GM12878 (cell line): ENCODE data around the gene SPAG9. TPM values are rescaled to one million over a fixed set of nuclear protein-coding genes. Genes with fewer than 3 reads are reported as not detected.

ENCODE experiments used
- ATAC-seq: fragments of 200-7000 bp; cut with Tn5 transposase; 3 replicates; pipeline ENCODE4 v1.9.1; 2020; ENCODE audit warnings: mild to moderate bottlenecking, moderate library complexity
- BruUV-seq: library from RNA; stranded (reverse); fragments of 400-500 nt; replicated peaks from 2 replicates; lab custom pipeline; 2021; lab: Mats Ljungman, UMichigan
- CTCF ChIA-PET: fragments of 300-600 bp; sonication (Branson Sonifier 250); formaldehyde crosslinking; extraction: SDS; loops from one replicate; lab custom pipeline; 2021; ENCODE audit warnings: inconsistent platforms; lab: Yijun Ruan, JAX
- POLR2A ChIA-PET: fragments of 350-600 bp; formaldehyde crosslinking; extraction: SDS; loops from one replicate; lab custom pipeline; 2021; ENCODE audit warnings: inconsistent platforms; lab: Charles Lee
- RAD21 ChIA-PET: fragments of 300-600 bp; sonication (Branson Sonifier 250); formaldehyde crosslinking; loops from one replicate; lab custom pipeline; 2023; ENCODE audit warnings: antibody characterized with exemption; ENCODE audit not compliant: unreplicated experiment; lab: Charles Lee
- SMC1A ChIA-PET: fragments of 300-600 bp; sonication (Branson Sonifier 250); formaldehyde crosslinking; loops from one replicate; lab custom pipeline; 2023; ENCODE audit not compliant: unreplicated experiment, uncharacterized antibody; lab: Charles Lee
- DNase-seq: peaks from one replicate; pipeline ENCODE4 v3.0.0-alpha.2; 2011; ENCODE audit warnings: low read depth, low spot score
- FAIRE-seq: peaks from 3 replicates; lab custom pipeline; 2011; peaks lifted over from hg19 to GRCh38; lab: Jason Lieb, UNC
- H2AFZ ChIP-seq: 2 replicates; pipeline ENCODE4 v1.6.0; 2011; ENCODE audit warnings: low read depth, low read length, control low read depth; ENCODE audit not compliant: control insufficient read depth
- H3K27ac ChIP-seq: 2 replicates; pipeline ENCODE4 v1.5.1; 2011; ENCODE audit warnings: control low read depth; ENCODE audit not compliant: control insufficient read depth, insufficient read depth
- H3K27me3 ChIP-seq, 2 experiments: replicated peaks in 1 of 2; 2 replicates each; pipeline versions ENCODE4 v1.6.0 to v1.6.1; 2011; ENCODE audit warnings: low read length in 1 of 2; ENCODE audit not compliant: control insufficient read depth in 2 of 2, insufficient read depth in 2 of 2
- H3K36me3 ChIP-seq, 2 experiments: 2 replicates each; pipeline ENCODE4 v1.5.1; 2011; ENCODE audit warnings: low read length in 1 of 2; ENCODE audit not compliant: control insufficient read depth in 2 of 2, insufficient read depth in 2 of 2
- H3K4me1 ChIP-seq: 2 replicates; pipeline ENCODE4 v1.6.1; 2011; ENCODE audit warnings: mild to moderate bottlenecking, low read length, moderate library complexity, mixed read lengths; ENCODE audit not compliant: control insufficient read depth, insufficient read depth
- H3K4me2 ChIP-seq: 2 replicates; pipeline ENCODE4 v1.6.0; 2011; ENCODE audit warnings: control low read depth; ENCODE audit not compliant: control insufficient read depth, insufficient read depth
- H3K4me3 ChIP-seq: fragments of 200-600 bp; sonication (generic); 2 replicates; pipeline ENCODE4 v1.5.1; 2016
- H3K79me2 ChIP-seq: 2 replicates; pipeline ENCODE4 v1.6.0; 2011; ENCODE audit warnings: low read length; ENCODE audit not compliant: control insufficient read depth, insufficient read depth
- H3K9ac ChIP-seq: 2 replicates; pipeline ENCODE4 v1.8.0; 2011; ENCODE audit warnings: low read length, control low read depth, mixed read lengths; ENCODE audit not compliant: control insufficient read depth, insufficient read depth
- H3K9me3 ChIP-seq: replicated peaks from 3 replicates; pipeline ENCODE4 v1.5.1; 2011; ENCODE audit warnings: mild to moderate bottlenecking, low read length; ENCODE audit not compliant: control insufficient read depth, insufficient read depth
- H4K20me1 ChIP-seq: 2 replicates; pipeline ENCODE4 v1.6.0; 2011; ENCODE audit not compliant: control insufficient read depth, insufficient read depth
- NFXL1 ChIP-seq: fragments of 450-650 bp; IDR thresholded peaks from 2 replicates; pipeline ENCODE4 v1.6.1; 2017; ENCODE audit warnings: antibody characterized with exemption, mild to moderate bottlenecking, borderline replicate concordance
- NR2F1 ChIP-seq: fragments of 450-650 bp; conservative IDR thresholded peaks from 2 replicates; pipeline ENCODE4 v1.6.1; 2017; ENCODE audit warnings: mild to moderate bottlenecking
- POLR2A ChIP-seq: IDR thresholded peaks from 2 replicates; pipeline ENCODE4 v1.6.1; 2011; ENCODE audit warnings: low read depth, mild to moderate bottlenecking, low read length
- WRNIP1 ChIP-seq: IDR thresholded peaks from 2 replicates; pipeline ENCODE4 v1.6.1; 2011; ENCODE audit warnings: low read depth, low read length, improper control_type of control experiment, borderline replicate concordance
- WGBS: methylation state at CpG from one replicate; pipeline ENCODE4 v1.1.6; 2016; ENCODE audit warnings: low lambda C conversion rate; ENCODE audit not compliant: insufficient replicate concordance, insufficient coverage; ENCODE audit errors: missing lambda C conversion rate; 5-methylcytosine and 5-hydroxymethylcytosine counted together
- in situ Hi-C: fragments of 300-500 bp; cut with MboI; formaldehyde crosslinking; loops from 9 replicates; pipeline ENCODE4 v1.14.3; 2018; ENCODE audit warnings: mixed read lengths
- intact Hi-C: fragments of 100-400 bp; cut with micrococcal nuclease; formaldehyde crosslinking; loops from one replicate; pipeline ENCODE4 v1.14.2; 2022; ENCODE audit not compliant: unreplicated experiment
- polyA plus RNA-seq, 11 experiments: library from polyadenylated mRNA; depleted of rRNA in 4 of 11; unstranded in 6 of 11; stranded (reverse) in 5 of 11; fragments of >200 nt; fragmentation: Nextera tagmentation in 4 of 11; fragmentation: Illumina TruSeq in 1 of 11; extraction: Ambion mirVana in 4 of 11; extraction: Trizol in 1 of 11; gene quantifications; 1 replicate in 1 of 11; 2 replicates in 10 of 11; pipeline versions ENCODE4 v1.2.1 to v1.2.3, GENCODE V29; 2011 to 2016; ENCODE audit warnings: inconsistent platforms in 2 of 11, missing spikeins in 2 of 11, low read depth in 1 of 11
- total RNA-seq, 4 experiments: library from RNA; depleted of rRNA in 3 of 4; stranded (reverse); fragments of >200 nt in 3 of 4; fragmentation: Illumina TruSeq in 1 of 4; extraction: Trizol in 1 of 4; gene quantifications; 2 replicates each; pipeline versions ENCODE4 v1.2.1 to v1.2.3, GENCODE V29; 2013 to 2021
- TF ChIP-seq, protein P1 (sequence below): fragments of 450-650 bp; IDR thresholded peaks from 2 replicates; pipeline ENCODE4 v1.6.1; 2018; ENCODE audit warnings: borderline replicate concordance, mild to moderate bottlenecking; ENCODE audit not compliant: partially characterized antibody

Gene SPAG9
- total and polyA plus RNA-seq, 10 of the 15 experiments (the other 5 are each of a cell fraction or from before 2014, with no cell fraction given), result 6.6 to 42.0 (median 24.9) TPM

DNA sequence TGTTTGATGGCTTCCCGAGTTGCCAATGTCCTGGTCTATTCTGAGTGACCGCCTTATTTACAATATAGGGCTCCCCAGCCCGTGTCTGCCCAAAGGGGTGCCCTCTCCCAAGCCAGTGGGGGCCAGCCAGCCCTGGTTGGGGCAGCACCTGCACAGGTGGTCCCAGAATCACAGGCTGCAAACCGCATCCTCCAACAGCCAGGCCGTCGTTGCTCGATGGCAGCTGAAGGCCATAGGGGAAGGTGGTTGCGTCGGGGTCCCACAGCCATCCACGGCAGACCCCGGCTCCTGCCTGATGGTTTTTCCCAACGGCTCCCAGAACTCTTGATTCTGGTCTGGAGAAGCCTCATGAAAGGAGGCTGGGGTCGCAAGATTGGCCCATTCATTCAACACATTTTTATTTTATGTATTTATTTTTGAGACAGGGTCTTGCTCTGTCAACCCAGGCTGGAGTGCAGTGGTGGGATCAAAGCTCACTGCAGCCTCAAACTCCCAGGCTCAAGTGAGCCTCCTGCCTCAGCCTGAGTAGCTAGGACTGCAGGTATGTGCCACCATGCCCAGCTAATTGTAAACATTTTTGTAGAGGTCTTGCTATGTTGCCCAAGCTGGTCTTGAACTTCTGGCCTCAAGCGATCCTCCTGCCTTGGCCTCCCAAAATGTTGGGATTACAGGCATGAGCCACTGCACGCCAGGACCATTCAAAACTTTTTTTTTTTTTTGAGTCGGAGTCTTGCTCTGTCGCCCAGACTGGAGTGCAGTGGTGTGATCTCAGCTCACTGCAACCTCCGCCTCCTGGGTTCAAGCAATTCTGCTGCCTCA, 175.6 kb downstream of the SPAG9 start (continued):
- TF ChIP-seq, protein P1, sequence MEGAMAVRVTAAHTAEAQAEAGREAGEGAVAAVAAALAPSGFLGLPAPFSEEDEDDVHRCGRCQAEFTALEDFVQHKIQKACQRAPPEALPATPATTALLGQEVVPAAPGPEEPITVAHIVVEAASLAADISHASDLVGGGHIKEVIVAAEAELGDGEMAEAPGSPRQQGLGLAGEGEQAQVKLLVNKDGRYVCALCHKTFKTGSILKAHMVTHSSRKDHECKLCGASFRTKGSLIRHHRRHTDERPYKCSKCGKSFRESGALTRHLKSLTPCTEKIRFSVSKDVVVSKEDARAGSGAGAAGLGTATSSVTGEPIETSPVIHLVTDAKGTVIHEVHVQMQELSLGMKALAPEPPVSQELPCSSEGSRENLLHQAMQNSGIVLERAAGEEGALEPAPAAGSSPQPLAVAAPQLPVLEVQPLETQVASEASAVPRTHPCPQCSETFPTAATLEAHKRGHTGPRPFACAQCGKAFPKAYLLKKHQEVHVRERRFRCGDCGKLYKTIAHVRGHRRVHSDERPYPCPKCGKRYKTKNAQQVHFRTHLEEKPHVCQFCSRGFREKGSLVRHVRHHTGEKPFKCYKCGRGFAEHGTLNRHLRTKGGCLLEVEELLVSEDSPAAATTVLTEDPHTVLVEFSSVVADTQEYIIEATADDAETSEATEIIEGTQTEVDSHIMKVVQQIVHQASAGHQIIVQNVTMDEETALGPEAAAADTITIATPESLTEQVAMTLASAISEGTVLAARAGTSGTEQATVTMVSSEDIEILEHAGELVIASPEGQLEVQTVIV, result no peak
- no peak for TF ChIP-seq WRNIP1
- TF ChIP-seq, all 136 proteins: peak for 0

- no peak overlapping the region for H3K27ac ChIP-seq
- in situ Hi-C loops (no loop called here), intact Hi-C loops (no loop called here)
- ChIA-PET CTCF (interaction anchor here (2.6 kb wide), 1 partner anchor 92 kb away, joined by 11 read pairs; no protein-coding TSS in a partner anchor), RAD21 (interaction anchor here (1.2 kb wide), 1 partner anchor 90 kb away, joined by 3 read pairs; no protein-coding TSS in a partner anchor), SMC1A (no interaction called here), POLR2A (no interaction called here)
- ATAC-seq (peak; percentile 69), FAIRE-seq (no peak), DNase-seq (no peak)
- peak overlapping the region; percentile 34; the same call in 1 of the 2 replicates for H3K4me3 ChIP-seq
- no peaks in the 10 kb centered on the region for H3K36me3 ChIP-seq
- no peaks in the 10 kb centered on the region for H3K79me2 ChIP-seq
- BruUV-seq, result no TSS peak
- no peak overlapping the region for H3K9ac ChIP-seq
- WGBS, result 33% methylated on average over 16 of the region's 61 CpGs
- H2AFZ ChIP-seq, result peak overlapping the region; percentile 60
- H4K20me1 ChIP-seq, result no peaks in the 10 kb centered on the region
- H3K4me2 ChIP-seq, result peak overlapping the region; percentile 55
- H3K4me1 ChIP-seq, result peaks cover 5% of the 10 kb centered on the region; the same call in 1 of the 2 replicates
- TF ChIP-seq POLR2A, result 0 out of 2 replicates have a peak, but pooled peaks have one; percentile 31
- peak; percentile 52; the same call in 1 of the 2 replicates for TF ChIP-seq NR2F1
- TF ChIP-seq NFXL1, result no peak
- H3K9me3 ChIP-seq, result no peaks in the 10 kb centered on the region
- H3K27me3 ChIP-seq, result no peaks in the 10 kb centered on the region; a peak in 1 of 4 replicates
Observed at GRCh38 chr17:50944054-50944901, 176.4 kb downstream of the SPAG9 start.
